ENCODE measurements around the gene ATG2A.
A peak's percentile ranks its signal among the peaks of the same experiment; 100 is the strongest.

Gene ATG2A

DNA sequence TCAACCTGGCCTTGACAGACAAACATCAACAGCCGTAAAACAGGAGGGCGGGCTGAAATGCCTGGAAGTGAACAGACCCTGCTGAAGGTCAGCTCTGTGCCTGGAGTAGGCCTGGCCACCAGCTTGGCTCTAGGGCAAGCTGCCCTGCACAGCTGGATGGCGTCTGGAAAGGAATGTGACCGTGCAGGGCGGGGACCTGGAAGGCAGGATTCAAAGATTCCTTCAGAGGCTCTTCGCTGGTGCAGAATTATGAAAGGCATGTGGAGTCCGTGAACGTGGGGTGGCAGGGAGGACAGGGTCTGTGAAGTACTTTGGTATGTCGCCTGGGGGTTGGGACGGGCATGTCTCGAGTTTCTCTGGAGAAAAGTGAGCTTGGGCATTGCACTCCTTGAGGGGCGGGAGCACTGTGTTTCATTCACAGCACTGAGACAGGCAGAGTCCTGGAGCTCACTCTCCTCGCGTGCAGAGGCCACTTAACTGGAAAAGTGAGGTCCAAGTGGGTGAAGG, 40.1 kb downstream of the ATG2A start:
- TF ChIP-seq, protein P1, sequence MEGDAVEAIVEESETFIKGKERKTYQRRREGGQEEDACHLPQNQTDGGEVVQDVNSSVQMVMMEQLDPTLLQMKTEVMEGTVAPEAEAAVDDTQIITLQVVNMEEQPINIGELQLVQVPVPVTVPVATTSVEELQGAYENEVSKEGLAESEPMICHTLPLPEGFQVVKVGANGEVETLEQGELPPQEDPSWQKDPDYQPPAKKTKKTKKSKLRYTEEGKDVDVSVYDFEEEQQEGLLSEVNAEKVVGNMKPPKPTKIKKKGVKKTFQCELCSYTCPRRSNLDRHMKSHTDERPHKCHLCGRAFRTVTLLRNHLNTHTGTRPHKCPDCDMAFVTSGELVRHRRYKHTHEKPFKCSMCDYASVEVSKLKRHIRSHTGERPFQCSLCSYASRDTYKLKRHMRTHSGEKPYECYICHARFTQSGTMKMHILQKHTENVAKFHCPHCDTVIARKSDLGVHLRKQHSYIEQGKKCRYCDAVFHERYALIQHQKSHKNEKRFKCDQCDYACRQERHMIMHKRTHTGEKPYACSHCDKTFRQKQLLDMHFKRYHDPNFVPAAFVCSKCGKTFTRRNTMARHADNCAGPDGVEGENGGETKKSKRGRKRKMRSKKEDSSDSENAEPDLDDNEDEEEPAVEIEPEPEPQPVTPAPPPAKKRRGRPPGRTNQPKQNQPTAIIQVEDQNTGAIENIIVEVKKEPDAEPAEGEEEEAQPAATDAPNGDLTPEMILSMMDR (IDR thresholded peaks at IDR 0.05): no peak
- Histone ChIP-seq H3K27ac (peak overlapping the region; percentile 94 to 98), H3K4me3 (peak overlapping the region; percentile 95)
- no peak for DNase-seq (ENCODE audit: low spot score)

DNA sequence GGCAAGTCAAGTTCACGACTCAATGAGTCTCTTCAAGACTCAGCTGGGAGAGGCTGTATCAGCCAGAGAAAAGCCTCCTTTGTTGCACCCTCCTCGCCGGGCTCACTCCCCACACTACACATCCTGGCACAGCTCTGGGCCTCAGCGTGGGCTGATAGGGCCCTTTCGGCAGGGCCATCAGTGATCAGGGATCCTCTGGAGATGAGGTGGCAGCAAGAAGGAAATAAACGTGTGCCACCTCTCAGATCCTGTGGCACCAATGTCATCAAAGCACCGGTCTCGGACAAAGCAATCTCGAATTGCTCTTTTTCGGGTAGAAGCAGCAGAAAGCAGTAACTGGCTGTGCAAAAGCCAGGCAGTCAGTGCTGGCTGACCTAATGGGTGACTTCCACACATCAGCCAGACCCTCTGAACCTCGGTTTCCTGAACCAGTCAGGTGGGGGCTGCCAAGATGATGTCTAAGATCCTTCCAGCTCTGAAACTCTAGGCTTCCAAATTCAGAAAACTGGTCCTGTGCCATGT, 40.7 kb downstream of the ATG2A start:
- peak overlapping the region; percentile 94 to 98 for H3K27ac ChIP-seq
- TF ChIP-seq, protein P1 (IDR thresholded peaks at IDR 0.05): no peak
- H3K4me3 ChIP-seq: peak overlapping the region; percentile 95
- DNase-seq (ENCODE audit: low spot score): no peak

DNA sequence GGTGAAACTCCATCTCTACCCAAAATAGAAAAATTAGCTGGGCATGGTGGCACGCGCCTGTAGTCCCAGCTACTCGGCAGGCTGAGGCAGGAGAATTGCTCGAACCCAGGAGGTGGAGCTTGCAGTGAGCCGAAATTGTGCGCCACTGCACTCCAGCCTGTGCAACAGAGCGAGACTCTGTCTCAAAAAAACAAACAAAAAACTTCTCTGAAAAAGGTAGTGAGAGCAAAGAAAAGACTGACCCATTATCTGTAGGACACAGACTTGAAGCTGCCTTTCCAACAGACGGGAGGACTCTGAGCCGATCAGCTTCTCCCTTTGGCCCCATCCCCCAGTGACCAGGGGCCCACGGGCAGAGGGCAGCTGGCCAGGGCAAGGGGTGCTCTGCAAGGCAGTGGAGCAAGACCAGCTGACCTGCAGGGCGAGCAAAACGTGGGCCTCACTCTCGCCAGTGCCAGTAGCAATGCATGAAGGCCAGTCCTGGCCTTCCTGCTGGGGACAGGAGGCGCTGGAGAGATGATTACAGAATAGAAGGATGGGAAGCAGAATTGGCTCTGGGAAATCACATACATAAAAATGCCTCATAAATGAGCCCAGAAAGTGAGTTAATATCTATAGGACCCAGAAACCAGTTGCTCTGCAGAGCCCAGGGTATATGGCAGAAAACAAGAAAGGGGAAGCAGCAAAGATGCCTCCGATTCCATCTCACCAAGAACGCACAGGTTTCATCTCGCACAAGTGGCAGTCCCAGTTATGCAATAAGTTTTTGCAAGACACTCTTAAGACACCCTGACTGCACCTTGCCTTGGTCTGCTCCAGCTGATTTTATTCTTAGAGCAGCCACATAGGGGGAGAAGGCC, 41.4 kb downstream of the ATG2A start:
- peak overlapping the region; percentile 94 to 98 for H3K27ac ChIP-seq
- TF ChIP-seq, protein P1 (IDR thresholded peaks at IDR 0.05): no peak
- H3K4me3 ChIP-seq: peak overlapping the region; percentile 95
- DNase-seq (ENCODE audit: low spot score): no peak

DNA sequence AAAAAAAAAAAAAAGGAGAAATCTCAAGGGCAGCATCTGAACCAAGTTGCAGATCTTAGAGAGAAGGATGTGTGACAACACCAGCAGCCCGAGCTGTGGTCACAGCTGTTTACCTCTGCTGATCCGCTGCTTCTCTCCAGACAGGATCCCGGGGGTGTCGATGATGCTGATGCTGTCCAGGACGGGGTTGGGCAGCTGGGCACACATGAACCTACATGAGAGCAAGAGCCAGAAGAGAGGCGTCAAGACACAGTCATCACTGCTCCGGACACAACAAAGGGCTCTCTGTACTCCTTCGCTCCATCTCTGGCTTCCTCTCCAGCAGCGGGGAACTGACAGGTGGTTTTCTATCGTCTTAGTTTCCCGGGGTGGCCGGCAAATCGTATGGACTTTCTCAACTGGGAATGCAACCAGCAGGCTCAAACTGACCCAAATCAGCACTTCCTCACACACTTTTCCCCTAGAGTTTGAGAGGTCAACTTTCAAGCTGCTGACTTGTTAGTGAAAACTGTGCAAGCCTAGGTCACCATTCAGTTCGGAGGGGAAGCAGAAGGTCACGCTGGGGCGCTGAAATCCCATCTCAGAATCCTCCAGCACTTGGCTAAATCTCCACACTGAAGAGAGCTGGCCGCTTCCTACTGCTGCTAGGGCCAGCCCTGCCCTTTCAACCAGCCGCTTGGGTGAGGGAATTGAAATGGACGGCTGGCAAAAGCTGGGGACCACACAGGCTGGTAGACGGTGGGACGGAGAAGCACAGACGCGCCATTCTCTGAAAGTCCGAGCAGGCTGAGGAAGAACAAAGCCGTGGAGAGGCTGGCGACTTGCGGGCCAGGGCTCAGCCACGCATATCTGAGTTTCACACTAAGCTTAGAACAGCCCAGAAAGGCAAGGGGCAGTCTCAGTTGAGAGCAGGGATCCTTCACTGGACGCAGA, 42.4 kb downstream of the ATG2A start:
- TF ChIP-seq, protein P1 (IDR thresholded peaks at IDR 0.05): no peak
- DNase-seq (ENCODE audit: low spot score): no peak
- H3K4me3 ChIP-seq: peak overlapping the region; percentile 95
- H3K27ac ChIP-seq: peak overlapping the region in 1 of 2 donors; percentile 98

DNA sequence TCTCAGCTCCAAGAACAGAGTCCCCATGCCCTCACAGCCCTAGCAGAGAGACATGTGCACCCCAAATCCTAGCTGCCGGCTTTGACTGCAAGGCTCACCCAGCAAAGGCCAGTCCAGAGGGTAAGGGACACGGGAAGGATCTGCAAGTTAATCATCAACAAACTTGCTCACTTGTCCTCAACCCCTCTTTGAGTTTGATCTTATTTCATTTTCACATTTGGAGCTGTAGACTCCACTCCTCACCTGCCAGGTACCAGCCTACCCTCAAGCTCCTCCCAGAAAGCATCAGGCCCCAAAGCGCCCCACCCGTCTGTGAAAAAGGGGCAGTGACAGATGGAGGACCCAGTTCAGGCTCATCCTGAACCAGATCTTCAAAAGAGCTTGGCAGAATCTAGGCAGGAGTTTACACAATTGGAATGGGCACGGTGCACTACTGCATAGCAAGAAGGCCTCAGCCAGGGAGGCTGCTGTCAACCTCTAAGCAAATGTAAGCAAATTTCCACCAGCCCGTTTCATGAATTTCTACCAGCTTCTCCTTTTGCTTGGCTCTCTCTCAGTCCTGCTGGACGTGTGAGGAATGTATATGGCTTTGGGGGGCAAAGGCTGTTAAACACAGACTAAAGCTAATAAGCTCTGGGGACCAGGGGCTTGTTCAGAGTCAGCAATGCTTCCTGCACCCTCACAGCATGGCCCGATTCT, 44.1 kb downstream of the ATG2A start:
- Histone ChIP-seq H3K4me3 (peak overlapping the region; percentile 0), H3K27ac (peak overlapping the region in 1 of 2 donors; percentile 3)
- TF ChIP-seq, protein P1 (IDR thresholded peaks at IDR 0.05): no peak
- DNase-seq (ENCODE audit: low spot score): no peak

DNA sequence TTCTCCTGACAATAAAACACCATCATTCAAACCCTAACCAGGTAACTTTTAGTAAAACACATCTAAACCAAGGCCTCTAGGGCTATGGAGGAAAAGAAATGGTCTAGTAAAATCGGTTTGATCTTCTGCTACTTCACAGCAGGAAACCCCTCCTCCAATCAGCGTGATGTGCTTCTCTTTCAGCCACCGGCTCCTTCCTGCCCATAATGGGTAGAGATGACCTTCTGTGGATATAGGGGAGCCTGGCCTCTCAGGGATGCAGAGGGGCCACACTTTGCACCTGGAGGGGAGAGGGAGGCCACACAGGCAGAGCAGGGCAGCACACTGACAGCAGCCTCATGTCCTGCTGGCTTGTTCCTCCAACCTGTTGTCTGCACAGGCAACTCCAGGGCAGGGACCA, 45.5 kb downstream of the ATG2A start:
- H3K27ac ChIP-seq: peak overlapping the region; percentile 94 to 95
- DNase-seq (ENCODE audit: low spot score): no peak
- TF ChIP-seq, protein P1 (IDR thresholded peaks at IDR 0.05): no peak
- peak overlapping the region; percentile 61 for H3K4me3 ChIP-seq
